PFSK-1 (cell line): Measurements from ENCODE around the gene OR10A6.

Experiments
- FOXP2 ChIP-seq: optimal IDR thresholded peaks from 2 replicates; pipeline ENCODE3; 2011; ENCODE audit warnings: borderline replicate concordance, control low read depth, inconsistent platforms; ENCODE audit not compliant: insufficient read depth; ENCODE audit errors: extremely low read length, extremely low read depth
- POLR2AphosphoS5 ChIP-seq: IDR thresholded peaks from 2 replicates; pipeline ENCODE4 v1.6.1; 2012; ENCODE audit warnings: low read depth, mild to moderate bottlenecking, control low read depth, low read length, moderate library complexity
- REST ChIP-seq, 2 experiments: IDR thresholded peaks; 2 replicates each; pipeline versions ENCODE4 v1.6.1 to v1.8.0; 2011 to 2012; ENCODE audit warnings: low read depth in 2 of 2, low read length in 2 of 2, control low read depth in 1 of 2, inconsistent platforms in 1 of 2, mild to moderate bottlenecking in 1 of 2, moderate library complexity in 1 of 2; ENCODE audit not compliant: insufficient read depth in 1 of 2
- SIN3A ChIP-seq: IDR thresholded peaks from 2 replicates; pipeline ENCODE4 v1.6.1; 2012; ENCODE audit warnings: mild to moderate bottlenecking, low read length, moderate library complexity, borderline replicate concordance; ENCODE audit not compliant: insufficient read depth
- TAF1 ChIP-seq: IDR thresholded peaks from 2 replicates; pipeline ENCODE4 v1.6.1; 2012; ENCODE audit warnings: low read length, control low read depth, borderline replicate concordance; ENCODE audit not compliant: insufficient read depth

OR10A6 gene

GRCh38 chr11:7969756-7970646, 38.9 kb upstream of the OR10A6 start:
- TF ChIP-seq REST (IDR thresholded peaks at IDR 0.05; ENCODE audit: insufficient read depth in 1 of 2, low read depth in 2 of 2, low read length in 2 of 2) (no peak), TAF1 (no peak), FOXP2 (no peak), POLR2AphosphoS5 (no peak), SIN3A (no peak)

- TF ChIP-seq REST (IDR thresholded peaks at IDR 0.05; ENCODE audit: insufficient read depth in 1 of 2, low read depth in 2 of 2, low read length in 2 of 2) (no peak), TAF1 (no peak), SIN3A (no peak), FOXP2 (no peak), POLR2AphosphoS5 (no peak)
These were observed 37.6 kb upstream of the OR10A6 start for GRCh38 chr11:7968686-7969085.

GRCh38 chr11:7967826-7968225, 36.8 kb upstream of the OR10A6 start:
- TF ChIP-seq REST (IDR thresholded peaks at IDR 0.05; ENCODE audit: insufficient read depth in 1 of 2, low read depth in 2 of 2, low read length in 2 of 2) (no peak), POLR2AphosphoS5 (no peak), SIN3A (no peak)

- TF ChIP-seq FOXP2: no peak
- no peak for TF ChIP-seq SIN3A
- TF ChIP-seq REST (IDR thresholded peaks at IDR 0.05; ENCODE audit: insufficient read depth in 1 of 2, low read depth in 2 of 2, low read length in 2 of 2): no peak
- no peak for TF ChIP-seq TAF1
- TF ChIP-seq POLR2AphosphoS5: no peak
These were observed 36.0 kb upstream of the OR10A6 start for GRCh38 chr11:7967097-7967496.

- no peak for TF ChIP-seq SIN3A
- TF ChIP-seq FOXP2: no peak
- TF ChIP-seq POLR2AphosphoS5: no peak
- no peak for TF ChIP-seq REST (IDR thresholded peaks at IDR 0.05; ENCODE audit: insufficient read depth in 1 of 2, low read depth in 2 of 2, low read length in 2 of 2)
- no peak for TF ChIP-seq TAF1
These were observed 34.3 kb upstream of the OR10A6 start, which contains the start of gene NLRP10 for GRCh38 chr11:7965386-7965785. Gene NLRP10, minus strand, starts transcription at chr11:7965447. Its CDS starts 1,952 bp downstream, at chr11:7963495.
